ENCODE results near the gene PPFIBP2. TPM values are rescaled to one million over a fixed set of nuclear protein-coding genes. Genes with fewer than 3 reads are reported as not detected.

The PPFIBP2 gene
- total RNA-seq, 1 experiment from 2014 or later = 5.7 TPM

GRCh38 chr11:7538031-7538430 lies 24.2 kb downstream of the PPFIBP2 start (continued):
- TF ChIP-seq CBX3 (IDR thresholded peaks at IDR 0.05; ENCODE audit: low read depth) (no peak), SP1 (IDR thresholded peaks at IDR 0.05; ENCODE audit: low read depth) (no peak), YY1 (IDR thresholded peaks at IDR 0.05; ENCODE audit: extremely low read depth, insufficient replicate concordance, low read depth, low read length) (no peak), CTCF (IDR thresholded peaks at IDR 0.05 in 2 of 3, conservative IDR thresholded peaks at IDR 0.05 in 1 of 3; ENCODE audit: borderline replicate concordance in 1 of 3, insufficient read depth in 1 of 3, low read depth in 2 of 3, low read length in 2 of 3) (no peak), EZH2 (IDR thresholded peaks at IDR 0.05) (no peak), ELF1 (IDR thresholded peaks at IDR 0.05; ENCODE audit: borderline replicate concordance, low read depth) (no peak), RAD21 (IDR thresholded peaks at IDR 0.05; ENCODE audit: low read depth) (no peak)

GRCh38 chr11:7538466-7539454 lies 25.0 kb downstream of the PPFIBP2 start:
- ChIA-PET POLR2A (no interaction called here), RAD21 (ENCODE audit: low non-redundant PET in 1 of 2, low total read pairs in 2 of 2, uncharacterized antibody in 2 of 2, unreplicated experiment in 2 of 2) (no interaction called here), CTCF (no interaction called here)
- Histone ChIP-seq H3K79me2 (ENCODE audit: insufficient read depth, low read length) (no peaks in the 10 kb centered on the region), H2AFZ (ENCODE audit: low read depth, low read length, poor library complexity, severe bottlenecking) (no peak overlapping the region), H3K9ac (ENCODE audit: low read length) (no peak overlapping the region), H3K4me3 (replicated peaks in 1 of 2; ENCODE audit: low read depth in 1 of 2, low read length in 2 of 2) (no peak overlapping the region), H3K9me3 (ENCODE audit: control insufficient read depth in 1 of 2, insufficient read depth in 1 of 2, low read depth in 1 of 2, low read length in 2 of 2) (no peaks in the 10 kb centered on the region), H3K27me3 (ENCODE audit: insufficient read depth, low read length) (peaks cover 7% of the 10 kb centered on the region; the same call in 1 of the 2 replicates), H4K20me1 (ENCODE audit: insufficient read depth) (no peaks in the 10 kb centered on the region), H3K4me2 (ENCODE audit: low read length) (no peak overlapping the region), H3K9me2 (ENCODE audit: insufficient read depth) (no peaks in the 10 kb centered on the region), H3K27ac (ENCODE audit: low read depth, low read length) (no peak overlapping the region), H3K4me1 (ENCODE audit: control insufficient read depth in 1 of 2, insufficient read depth in 2 of 2, low read length in 2 of 2) (no peaks in the 10 kb centered on the region), H3K36me3 (ENCODE audit: control insufficient read depth in 1 of 2, insufficient read depth in 2 of 2, low read length in 2 of 2) (no peaks in the 10 kb centered on the region)
- no peak for ATAC-seq
- intact Hi-C loops (cut with micrococcal nuclease) = no loop called here
- no peak for DNase-seq (ENCODE audit: low read depth, low spot score)
- BruUV-seq (replicated peaks) = no TSS peak
- TF ChIP-seq CTCF (IDR thresholded peaks at IDR 0.05 in 2 of 3, conservative IDR thresholded peaks at IDR 0.05 in 1 of 3; ENCODE audit: borderline replicate concordance in 1 of 3, insufficient read depth in 1 of 3, low read depth in 2 of 3, low read length in 2 of 3) (no peak), TCF7L2 (IDR thresholded peaks at IDR 0.05; ENCODE audit: borderline replicate concordance, extremely low read depth, insufficient read depth, insufficient read length) (no peak), SP1 (IDR thresholded peaks at IDR 0.05; ENCODE audit: low read depth) (no peak), MAX (IDR thresholded peaks at IDR 0.05) (no peak), EGR1 (IDR thresholded peaks at IDR 0.05; ENCODE audit: low read depth) (no peak), POLR2AphosphoS5 (IDR thresholded peaks at IDR 0.05; ENCODE audit: low read depth, low read length) (no peak), CEBPB (IDR thresholded peaks at IDR 0.05; ENCODE audit: low read depth) (no peak), ELF1 (IDR thresholded peaks at IDR 0.05; ENCODE audit: borderline replicate concordance, low read depth) (no peak), ZNF274 (IDR thresholded peaks at IDR 0.05; ENCODE audit: low read depth, low read length) (no peak), FOSL1 (IDR thresholded peaks at IDR 0.05; ENCODE audit: low read depth) (no peak), YY1 (IDR thresholded peaks at IDR 0.05; ENCODE audit: extremely low read depth, insufficient replicate concordance, low read depth, low read length) (no peak), RAD21 (IDR thresholded peaks at IDR 0.05; ENCODE audit: low read depth) (no peak), ATF3 (IDR thresholded peaks at IDR 0.05) (no peak)

Data from HCT116 (cell line).